ENCODE measurements around the gene RGS10.

DNA sequence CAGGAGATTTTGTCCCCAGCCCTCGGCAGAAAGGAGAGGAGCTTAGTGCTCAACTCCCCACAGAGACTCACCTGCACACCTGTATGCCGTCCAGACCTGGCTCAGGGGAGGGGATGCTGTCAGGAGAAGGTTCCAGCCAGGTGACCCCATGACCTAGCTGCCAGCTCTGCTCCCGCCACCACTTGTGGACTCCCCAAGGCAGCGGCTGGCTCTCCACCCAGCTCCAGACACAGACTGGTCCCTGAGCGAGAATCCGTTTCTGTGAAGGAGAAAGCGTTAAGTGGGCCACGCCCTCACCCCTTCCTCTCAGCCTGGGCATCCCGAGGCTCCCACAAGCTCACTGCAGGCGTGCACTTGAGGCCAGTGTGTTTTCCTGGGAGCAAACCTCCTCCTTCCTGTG, 76.4 kb downstream of the RGS10 start:
- TF ChIP-seq, protein P1, sequence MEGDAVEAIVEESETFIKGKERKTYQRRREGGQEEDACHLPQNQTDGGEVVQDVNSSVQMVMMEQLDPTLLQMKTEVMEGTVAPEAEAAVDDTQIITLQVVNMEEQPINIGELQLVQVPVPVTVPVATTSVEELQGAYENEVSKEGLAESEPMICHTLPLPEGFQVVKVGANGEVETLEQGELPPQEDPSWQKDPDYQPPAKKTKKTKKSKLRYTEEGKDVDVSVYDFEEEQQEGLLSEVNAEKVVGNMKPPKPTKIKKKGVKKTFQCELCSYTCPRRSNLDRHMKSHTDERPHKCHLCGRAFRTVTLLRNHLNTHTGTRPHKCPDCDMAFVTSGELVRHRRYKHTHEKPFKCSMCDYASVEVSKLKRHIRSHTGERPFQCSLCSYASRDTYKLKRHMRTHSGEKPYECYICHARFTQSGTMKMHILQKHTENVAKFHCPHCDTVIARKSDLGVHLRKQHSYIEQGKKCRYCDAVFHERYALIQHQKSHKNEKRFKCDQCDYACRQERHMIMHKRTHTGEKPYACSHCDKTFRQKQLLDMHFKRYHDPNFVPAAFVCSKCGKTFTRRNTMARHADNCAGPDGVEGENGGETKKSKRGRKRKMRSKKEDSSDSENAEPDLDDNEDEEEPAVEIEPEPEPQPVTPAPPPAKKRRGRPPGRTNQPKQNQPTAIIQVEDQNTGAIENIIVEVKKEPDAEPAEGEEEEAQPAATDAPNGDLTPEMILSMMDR (conservative IDR thresholded peaks at IDR 0.05; ENCODE audit: low read length), result no peak
- no peak for TF ChIP-seq EZH2phosphoT487 (IDR thresholded peaks at IDR 0.05; ENCODE audit: borderline replicate concordance)
